Endothelial cell of umbilical vein (primary cell): ENCODE results near the gene MAP2K1. TPM values are rescaled to one million over a fixed set of nuclear protein-coding genes. Genes with fewer than 3 reads are reported as not detected.
"Not testable (repeated sequence)": the region's sequence is repeated elsewhere in the genome, so short reads cannot be mapped to it uniquely, and the experiment has no call there.

Experiments used
- BruUV-seq: library from RNA; stranded (reverse); fragments of 400-500 nt; replicated peaks from 2 replicates; lab custom pipeline; 2021; lab: Mats Ljungman, UMichigan
- CTCF ChIA-PET: fragments of 300-600, 350-600 bp; sonication (Branson Sonifier 250); formaldehyde crosslinking; loops from one replicate; lab custom pipeline; 2021; ENCODE audit warnings: antibody characterized with exemption, inconsistent platforms; lab: Charles Lee
- POLR2A ChIA-PET: fragments of 300-600, 350-600 bp; sonication (Branson Sonifier 250); formaldehyde crosslinking; loops from one replicate; lab custom pipeline; 2021; ENCODE audit warnings: antibody characterized with exemption, inconsistent platforms; lab: Charles Lee
- DNase-seq: peaks from one replicate; pipeline ENCODE4 v3.0.0-alpha.2; 2011; ENCODE audit warnings: low read depth, low spot score
- FAIRE-seq: peaks from 2 replicates; lab custom pipeline; 2011; peaks lifted over from hg19 to GRCh38; lab: Jason Lieb, UNC
- H2AFZ ChIP-seq: 2 replicates; pipeline ENCODE4 v1.6.0; 2012; ENCODE audit warnings: low read depth, low read length, control low read depth, inconsistent platforms
- H3K27ac ChIP-seq: 2 replicates; pipeline ENCODE4 v1.5.1; 2011; ENCODE audit warnings: low read depth, mild to moderate bottlenecking, control low read depth, low read length, moderate library complexity; ENCODE audit not compliant: insufficient read depth
- H3K27me3 ChIP-seq, 2 experiments: 2 replicates each; pipeline versions ENCODE4 v1.6.0 to v1.6.1; 2011; ENCODE audit warnings: low read length in 2 of 2, mixed read lengths in 1 of 2; ENCODE audit not compliant: control insufficient read depth in 2 of 2, insufficient read depth in 2 of 2
- H3K36me3 ChIP-seq, 2 experiments: 2 replicates in 1 of 2; 3 replicates in 1 of 2; pipeline ENCODE4 v1.5.1; 2011; ENCODE audit warnings: low read length in 2 of 2, mild to moderate bottlenecking in 1 of 2, moderate library complexity in 1 of 2; ENCODE audit not compliant: control insufficient read depth in 2 of 2, insufficient read depth in 2 of 2; ENCODE audit errors: extremely low read depth in 1 of 2
- H3K4me1 ChIP-seq: 3 replicates; pipeline ENCODE4 v1.5.1; 2011; ENCODE audit warnings: mild to moderate bottlenecking, low read length; ENCODE audit not compliant: control insufficient read depth, insufficient read depth; ENCODE audit errors: extremely low read depth
- H3K4me2 ChIP-seq: 2 replicates; pipeline ENCODE4 v1.6.1; 2011; ENCODE audit warnings: low read length, control low read depth, mixed read lengths; ENCODE audit not compliant: insufficient read depth
- H3K4me3 ChIP-seq, 3 experiments: fragments of 200-600 bp in 1 of 3; sonication (generic), shearing (Covaris generic) in 1 of 3; replicated peaks in 1 of 3; 2 replicates each; pipeline ENCODE4 v1.5.1; 2011 to 2016; ENCODE audit warnings: control low read depth in 3 of 3, low read length in 3 of 3, mild to moderate bottlenecking in 2 of 3, inconsistent platforms in 1 of 3, low read depth in 1 of 3, moderate library complexity in 1 of 3; ENCODE audit not compliant: insufficient read depth in 1 of 3
- H3K79me2 ChIP-seq: 2 replicates; pipeline ENCODE4 v1.6.0; 2012; ENCODE audit warnings: low read length, inconsistent platforms; ENCODE audit not compliant: control insufficient read depth, insufficient read depth
- H3K9ac ChIP-seq: replicated peaks from 2 replicates; pipeline ENCODE3; 2011; ENCODE audit warnings: low read length, control low read depth; ENCODE audit not compliant: insufficient read depth; ENCODE audit errors: extremely low read depth
- H3K9me1 ChIP-seq: replicated peaks from 3 replicates; pipeline ENCODE4 v1.6.0; 2011; ENCODE audit warnings: mild to moderate bottlenecking, low read length; ENCODE audit not compliant: control insufficient read depth, insufficient read depth; ENCODE audit errors: extremely low read depth
- H3K9me3 ChIP-seq: replicated peaks from 2 replicates; pipeline ENCODE4 v1.5.1; 2012; ENCODE audit warnings: low read length, inconsistent platforms; ENCODE audit not compliant: control insufficient read depth, insufficient read depth
- H4K20me1 ChIP-seq: replicated peaks from 2 replicates; pipeline ENCODE3; 2011; ENCODE audit warnings: mild to moderate bottlenecking, low read length; ENCODE audit not compliant: control insufficient read depth, insufficient read depth; ENCODE audit errors: extremely low read depth
- CTCF ChIP-seq, 2 donors: IDR thresholded peaks; 1 replicate in 1 of 2; 2 replicates in 1 of 2; pipeline ENCODE4 v1.5.1; 2011; ENCODE audit warnings: low read length in 2 of 2, mild to moderate bottlenecking in 2 of 2, moderate library complexity in 2 of 2, control low read depth in 1 of 2, inconsistent platforms in 1 of 2, low read depth in 1 of 2; ENCODE audit not compliant: insufficient read depth in 1 of 2; ENCODE audit errors: extremely low read depth in 1 of 2
- MYC ChIP-seq: IDR thresholded peaks from one replicate; pipeline ENCODE4 v1.6.1; 2011; ENCODE audit warnings: mild to moderate bottlenecking, low read depth, low read length
- POLR2AphosphoS5 ChIP-seq: IDR thresholded peaks from 2 replicates; pipeline ENCODE4 v1.6.1; 2012; ENCODE audit warnings: low read depth, mild to moderate bottlenecking, control low read depth, low read length, moderate library complexity; ENCODE audit not compliant: insufficient read depth
- dilution Hi-C: fragments of 300-500 bp; cut with MboI; formaldehyde crosslinking; loops from one replicate; pipeline ENCODE4 v1.15.0; 2019; ENCODE audit warnings: low sequenced_read_pairs; ENCODE audit not compliant: extremely low pct_ligation_motif_present
- intact Hi-C: fragments of 100-400 bp; cut with micrococcal nuclease; formaldehyde crosslinking; loops from one replicate; pipeline ENCODE4 v1.10.0; 2022
- polyA plus RNA-seq, 4 experiments: library from polyadenylated mRNA; depleted of rRNA in 3 of 4; stranded (reverse) in 3 of 4; unstranded in 1 of 4; fragments of >200 nt; gene quantifications; 2 replicates each; pipeline versions ENCODE4 v1.2.1 to v1.2.3, GENCODE V29; 2011 to 2012; ENCODE audit warnings: missing spikeins in 1 of 4
- total RNA-seq: library from RNA; stranded (reverse); gene quantifications from 2 replicates; pipeline ENCODE4 v1.2.3, GENCODE V29; 2021

Gene MAP2K1
- total and polyA plus RNA-seq, 2 donors (not counting 3 experiments of a cell fraction or from before 2014, with no cell fraction given): 30.9 to 45.1 TPM

- no peaks in the 10 kb centered on the region for H3K9me3 ChIP-seq
- FAIRE-seq (peak; percentile 72), DNase-seq (no peak)
- H3K79me2 ChIP-seq: peaks cover 2% of the 10 kb centered on the region
- peaks cover 12% of the 10 kb centered on the region for H3K4me1 ChIP-seq
- no peak overlapping the region for H3K4me3 ChIP-seq
- no peaks in the 10 kb centered on the region for H3K9me1 ChIP-seq
- BruUV-seq: no TSS peak
- H3K27ac ChIP-seq: peak overlapping the region; percentile 9
- no peaks in the 10 kb centered on the region for H3K27me3 ChIP-seq
- H3K36me3 ChIP-seq: no peaks in the 10 kb centered on the region
- ChIA-PET CTCF (interaction anchor here (0.6 to 1.9 kb wide), 5 partner anchors 8 to 1058 kb away, joined by 3 to 5 read pairs (median 3); no protein-coding TSS in a partner anchor), POLR2A (no interaction called here)
- H3K9ac ChIP-seq: no peak overlapping the region
- no peaks in the 10 kb centered on the region for H4K20me1 ChIP-seq
- dilution Hi-C loops: no loop called here
- no peak overlapping the region for H2AFZ ChIP-seq
- H3K4me2 ChIP-seq: no peak overlapping the region
- intact Hi-C loops: no loop called here
- TF ChIP-seq MYC (no peak), POLR2AphosphoS5 (no peak), CTCF (IDR thresholded peaks at IDR 0.05; ENCODE audit: extremely low read depth in 1 of 2, insufficient read depth in 1 of 2, low read depth in 1 of 2, low read length in 2 of 2) (no peak)
Measured at GRCh38 chr15:66459818-66460615, 73.3 kb downstream of the MAP2K1 start.

GRCh38 chr15:66461294-66461693 lies 74.6 kb downstream of the MAP2K1 start:
- H3K4me1 ChIP-seq: peaks cover 12% of the 10 kb centered on the region
- H3K9me3 ChIP-seq, BruUV-seq, H3K9me1 ChIP-seq, CTCF ChIA-PET, DNase-seq, H3K36me3 ChIP-seq, H3K9ac ChIP-seq, H3K27me3 ChIP-seq, intact Hi-C loops, H3K4me2 ChIP-seq, H4K20me1 ChIP-seq, FAIRE-seq, H3K4me3 ChIP-seq, H2AFZ ChIP-seq, POLR2A ChIA-PET, dilution Hi-C loops, H3K79me2 ChIP-seq, H3K27ac ChIP-seq: not testable (repeated sequence)
